Urinary bladder (tissue), 4 donors: ENCODE data around the gene SPEN. TPM values are rescaled to one million over a fixed set of nuclear protein-coding genes. Genes with fewer than 3 reads are reported as not detected.
"Not testable (repeated sequence)": the region's sequence is repeated elsewhere in the genome, so short reads cannot be mapped to it uniquely, and the experiment has no call there.

Experiments used
- DNase-seq: peaks from one replicate; pipeline ENCODE4 v3.0.0-alpha.2; 2015; ENCODE audit errors: extremely low spot score
- H3K27ac ChIP-seq: one replicate; pipeline ENCODE4 v1.5.1; 2013; ENCODE audit warnings: low read depth, mild to moderate bottlenecking, moderate library complexity
- H3K36me3 ChIP-seq: one replicate; pipeline ENCODE4 v1.6.1; 2013; ENCODE audit warnings: mild to moderate bottlenecking, moderate library complexity; ENCODE audit not compliant: insufficient read depth
- H3K4me1 ChIP-seq: one replicate; pipeline ENCODE4 v1.6.1; 2013; ENCODE audit warnings: mild to moderate bottlenecking, moderate library complexity; ENCODE audit not compliant: insufficient read depth
- H3K4me3 ChIP-seq: one replicate; pipeline ENCODE4 v1.5.1; 2013; ENCODE audit warnings: low read depth, low read length
- WGBS: extraction: QIAGEN DNeasy Blood & Tissue Kit; methylation state at CpG from one replicate; pipeline ENCODE4 v1.1.7; 2013; 5-methylcytosine and 5-hydroxymethylcytosine counted together
- polyA plus RNA-seq: library from polyadenylated mRNA; stranded (reverse); fragments of 200-250 nt; gene quantifications from one replicate; pipeline ENCODE4 v1.2.3, GENCODE V29; 2013
- total RNA-seq: library from RNA; depleted of rRNA; stranded (reverse); fragments of >200 nt; gene quantifications from one replicate; pipeline ENCODE4 v1.2.3, GENCODE V29; 2014
- donor health status: healthy with polysubstance abuse.
- donor health status: healthy.

The SPEN gene
- total and polyA plus RNA-seq, 2 donors, result 31.8 to 47.6 TPM

DNA sequence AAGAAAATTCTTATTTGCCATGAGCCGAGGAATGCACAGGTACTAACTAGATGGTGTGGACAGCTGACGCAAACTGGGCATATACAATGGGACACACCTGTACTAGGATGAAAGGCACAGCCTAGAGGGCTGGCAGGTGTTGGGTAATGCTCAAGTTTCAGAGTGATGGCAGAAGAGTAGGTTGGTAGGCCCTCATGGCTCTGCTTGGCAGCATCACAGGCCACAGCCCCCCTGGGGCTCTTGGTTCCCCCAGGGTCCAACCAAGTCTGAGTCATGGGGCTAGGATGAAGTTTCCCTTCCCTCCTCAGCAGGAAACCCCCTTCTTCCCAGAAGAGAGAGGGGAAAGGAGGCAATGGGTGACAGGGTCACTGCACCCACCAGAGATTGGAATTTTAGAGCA is 35.2 kb downstream of the SPEN start:
- Histone ChIP-seq H3K4me1 (no peaks in the 10 kb centered on the region), H3K36me3 (peaks cover 2% of the 10 kb centered on the region), H3K27ac (no peak overlapping the region), H3K4me3 (no peak overlapping the region)
- 97% methylated on average over 2 of the region's 2 CpGs for WGBS
- no peak for DNase-seq

DNA sequence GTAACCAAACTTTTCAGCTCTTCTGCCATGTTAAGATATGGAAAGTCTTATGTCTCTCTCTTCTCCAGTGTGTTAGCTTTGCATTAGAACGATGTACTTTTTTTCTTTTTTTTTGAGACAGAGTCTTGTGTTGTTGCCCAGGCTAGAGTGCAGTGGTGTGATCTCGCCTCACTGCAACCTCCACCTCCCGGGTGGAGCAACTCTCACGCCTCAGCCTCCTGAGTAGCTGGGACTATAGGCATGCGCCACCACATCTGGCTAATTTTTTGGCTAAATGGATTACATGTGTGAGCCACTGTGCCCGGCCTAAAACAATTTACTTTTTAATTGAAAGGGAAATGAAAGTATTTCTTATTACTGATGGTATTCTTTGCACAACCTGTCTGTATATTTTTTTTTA is 35.8 kb downstream of the SPEN start:
- H3K27ac ChIP-seq, result no peak overlapping the region
- 80% methylated on average over 6 of the region's 6 CpGs for WGBS

DNA sequence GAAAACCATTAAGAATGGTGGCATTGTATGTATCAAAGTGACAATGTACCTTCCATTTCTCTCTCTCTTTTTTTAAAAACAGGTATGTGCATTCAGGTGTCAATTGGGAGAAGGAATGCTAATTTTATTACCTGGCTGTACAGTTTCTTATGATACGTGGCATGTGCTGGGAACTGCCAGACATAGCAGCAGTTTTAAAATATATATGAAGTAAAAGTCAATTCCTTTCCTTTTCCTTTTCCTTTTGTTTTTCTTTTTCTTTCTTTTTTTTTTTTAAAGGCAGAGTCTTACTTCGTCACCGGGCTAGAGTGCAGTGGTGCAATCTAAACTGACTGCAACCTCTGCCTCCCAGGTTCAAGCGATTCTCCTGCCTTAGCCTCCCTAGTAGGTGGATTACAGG is 37.0 kb downstream of the SPEN start:
- DNase-seq, result no peak
- 83% methylated on average over 4 of the region's 4 CpGs for WGBS
- Histone ChIP-seq H3K4me1 (no peaks in the 10 kb centered on the region), H3K36me3 (peaks cover 2% of the 10 kb centered on the region), H3K27ac (no peak overlapping the region), H3K4me3 (no peak overlapping the region)

More for the DNA sequence above, 35.8 kb downstream of the SPEN start:
- H3K4me3 ChIP-seq, result no peak overlapping the region
- H3K36me3 ChIP-seq, result peaks cover 2% of the 10 kb centered on the region
- no peak for DNase-seq
- H3K4me1 ChIP-seq, result no peaks in the 10 kb centered on the region

DNA sequence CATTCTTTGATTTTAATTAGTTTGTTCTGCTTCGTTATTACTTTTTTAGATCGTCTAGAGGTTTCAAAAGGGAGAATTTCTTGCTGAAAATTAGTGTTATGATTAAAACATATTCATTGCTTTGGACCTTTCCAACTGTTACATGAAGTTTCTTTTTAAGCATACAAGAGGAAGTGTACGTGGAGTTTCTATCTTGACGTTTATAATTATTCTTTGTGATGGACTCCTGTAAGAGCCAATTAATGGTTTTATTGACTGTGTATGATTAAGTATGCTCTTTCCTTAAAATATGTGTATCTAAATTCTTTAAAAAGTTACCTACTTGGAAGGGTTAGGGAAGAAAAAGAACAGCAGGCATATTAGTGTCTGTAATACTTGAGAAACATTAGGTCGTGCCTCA is 37.8 kb downstream of the SPEN start:
- H3K4me3 ChIP-seq, result no peak overlapping the region
- WGBS, result 38% methylated on average over 5 of the region's 5 CpGs
- DNase-seq, result no peak
- H3K4me1 ChIP-seq, result no peaks in the 10 kb centered on the region
- H3K36me3 ChIP-seq, result peaks cover 2% of the 10 kb centered on the region
- H3K27ac ChIP-seq, result peak overlapping the region; percentile 80

DNA sequence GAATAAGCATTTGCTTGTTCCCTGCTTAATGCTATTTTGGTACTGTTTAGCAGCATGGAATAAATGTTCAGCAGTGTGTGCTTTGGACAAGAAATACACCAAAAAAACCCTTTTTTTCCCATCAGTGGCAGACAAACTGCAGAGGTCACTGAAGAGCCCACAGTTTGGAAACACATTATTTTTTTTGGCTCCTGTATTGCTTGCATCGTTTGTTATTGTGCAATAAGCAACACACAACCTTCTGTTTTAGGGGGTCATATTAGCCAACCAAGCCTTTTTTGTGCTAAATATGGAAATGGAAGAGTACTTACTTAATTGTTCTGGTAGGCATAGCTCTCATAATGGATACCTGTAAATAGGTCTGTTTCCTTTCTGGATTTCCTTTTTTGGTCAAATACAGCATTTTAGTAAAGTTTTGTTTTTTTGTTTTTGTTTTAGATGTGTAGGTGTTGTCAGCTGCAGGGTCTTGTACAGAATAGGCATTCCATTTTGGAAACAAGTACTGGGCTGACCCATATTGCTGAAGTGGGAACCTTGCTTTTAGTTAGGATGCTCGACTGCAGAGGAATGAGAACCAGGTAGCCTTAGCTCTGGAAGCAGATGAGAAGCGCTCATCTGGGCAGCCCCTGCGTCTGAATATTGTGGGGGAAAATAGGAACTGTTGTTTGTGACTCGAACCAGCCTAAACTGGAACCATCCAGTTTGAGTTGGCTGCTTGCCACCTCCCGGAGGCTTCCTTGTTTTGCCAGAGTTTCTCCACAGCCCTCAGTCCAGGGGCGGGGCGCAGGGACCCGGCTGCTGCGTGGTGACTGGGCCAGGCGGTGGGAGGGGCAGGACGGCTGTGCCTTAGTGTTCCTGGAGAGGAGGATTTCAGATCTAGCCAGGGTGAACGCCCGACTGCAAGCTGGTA is 38.4 kb downstream of the SPEN start:
- Histone ChIP-seq H3K4me1 (no peaks in the 10 kb centered on the region), H3K27ac (peak overlapping the region; percentile 80), H3K4me3 (peak overlapping the region; percentile 21), H3K36me3 (peaks cover 2% of the 10 kb centered on the region)
- peak; percentile 94 for DNase-seq
- WGBS, result 2% methylated on average over 14 of the region's 14 CpGs

DNA sequence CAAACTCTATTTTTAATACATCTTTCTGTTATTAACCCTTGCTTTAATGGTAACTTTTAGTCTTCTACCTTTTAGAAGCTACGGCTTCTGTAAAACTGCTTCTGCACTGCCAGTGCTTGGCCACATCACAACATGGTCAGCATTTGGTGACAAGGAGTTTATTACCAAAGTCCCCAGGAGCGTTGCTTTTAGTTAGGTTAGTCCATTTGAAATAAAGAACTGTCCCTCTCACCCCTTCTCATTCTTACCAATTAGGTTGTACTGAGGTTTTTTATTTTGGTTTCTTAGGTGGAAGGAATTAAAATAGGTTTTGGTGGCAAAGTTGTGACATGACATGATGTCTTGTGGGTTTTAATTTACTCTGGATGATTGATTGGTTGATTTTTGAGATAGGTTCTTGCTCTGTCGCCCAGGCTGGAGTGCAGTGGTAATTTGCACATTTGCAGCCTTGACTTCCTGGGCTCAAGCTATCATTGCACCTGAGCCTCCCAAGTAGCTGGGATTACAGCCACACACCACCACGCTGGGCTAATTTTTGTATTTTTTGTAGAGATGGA is 39.2 kb downstream of the SPEN start:
- no peak for DNase-seq
- Histone ChIP-seq H3K4me1 (no peaks in the 10 kb centered on the region), H3K36me3 (peaks cover 2% of the 10 kb centered on the region), H3K27ac (peak overlapping the region; percentile 40), H3K4me3 (no peak overlapping the region)
- WGBS, result 25% methylated on average over 4 of the region's 4 CpGs

DNA sequence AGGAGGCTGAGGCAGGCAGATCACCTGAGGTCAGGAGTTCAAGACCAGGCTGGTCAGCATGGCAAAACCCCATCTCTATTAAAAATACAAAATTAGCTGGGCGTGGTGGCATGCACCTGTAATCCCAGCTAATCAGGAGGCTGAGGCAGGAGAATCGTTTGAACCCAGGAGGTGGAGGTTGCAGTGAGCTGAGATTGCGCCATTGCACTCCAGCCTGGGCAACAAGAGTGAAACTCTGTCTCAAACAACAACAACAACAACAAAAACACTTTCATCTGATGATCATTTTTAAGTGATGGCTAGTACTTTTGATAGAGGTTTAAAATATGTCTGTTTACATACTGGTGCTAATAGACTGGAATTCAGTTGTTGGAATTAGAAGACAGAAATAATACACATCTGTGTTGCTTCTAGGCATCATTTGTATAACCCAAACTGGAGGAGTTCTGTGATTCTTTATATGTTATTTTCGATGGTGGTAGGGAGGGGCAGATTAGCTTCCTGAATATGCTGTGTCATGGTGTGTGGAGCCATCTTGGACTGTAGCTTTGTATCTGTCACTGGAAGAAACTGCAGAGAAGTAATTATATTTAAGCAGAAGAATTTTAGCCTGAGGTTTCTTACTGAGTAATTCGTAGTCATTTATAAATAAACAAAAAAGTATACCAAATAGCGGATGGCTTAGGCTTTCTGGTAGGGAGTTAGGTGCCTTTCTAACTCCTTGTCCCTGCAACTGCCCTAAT is 45.5 kb downstream of the SPEN start:
- 58% methylated on average over 6 of the region's 6 CpGs for WGBS
- not testable (repeated sequence) for DNase-seq, H3K4me1 ChIP-seq, H3K36me3 ChIP-seq, H3K4me3 ChIP-seq, H3K27ac ChIP-seq

DNA sequence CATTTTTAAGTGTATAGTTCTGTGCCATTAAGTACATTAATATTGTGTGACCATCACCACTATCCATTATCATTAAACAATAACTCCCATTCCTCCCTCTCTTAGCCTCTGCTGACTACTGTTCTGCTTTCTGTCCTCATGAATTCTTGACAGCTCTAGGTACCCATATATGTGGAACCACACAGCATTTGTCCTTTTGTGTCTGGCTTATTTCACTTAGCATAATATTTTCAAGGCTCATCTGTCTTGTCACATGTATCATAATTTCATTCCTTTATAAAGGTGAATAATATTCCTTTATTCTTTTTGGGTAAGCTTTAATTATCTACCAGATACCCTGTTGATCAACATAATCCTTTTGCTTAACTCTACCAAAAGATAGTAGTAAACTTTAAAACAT is 47.7 kb downstream of the SPEN start:
- DNase-seq, result no peak
- H3K27ac ChIP-seq, result no peak overlapping the region

DNA sequence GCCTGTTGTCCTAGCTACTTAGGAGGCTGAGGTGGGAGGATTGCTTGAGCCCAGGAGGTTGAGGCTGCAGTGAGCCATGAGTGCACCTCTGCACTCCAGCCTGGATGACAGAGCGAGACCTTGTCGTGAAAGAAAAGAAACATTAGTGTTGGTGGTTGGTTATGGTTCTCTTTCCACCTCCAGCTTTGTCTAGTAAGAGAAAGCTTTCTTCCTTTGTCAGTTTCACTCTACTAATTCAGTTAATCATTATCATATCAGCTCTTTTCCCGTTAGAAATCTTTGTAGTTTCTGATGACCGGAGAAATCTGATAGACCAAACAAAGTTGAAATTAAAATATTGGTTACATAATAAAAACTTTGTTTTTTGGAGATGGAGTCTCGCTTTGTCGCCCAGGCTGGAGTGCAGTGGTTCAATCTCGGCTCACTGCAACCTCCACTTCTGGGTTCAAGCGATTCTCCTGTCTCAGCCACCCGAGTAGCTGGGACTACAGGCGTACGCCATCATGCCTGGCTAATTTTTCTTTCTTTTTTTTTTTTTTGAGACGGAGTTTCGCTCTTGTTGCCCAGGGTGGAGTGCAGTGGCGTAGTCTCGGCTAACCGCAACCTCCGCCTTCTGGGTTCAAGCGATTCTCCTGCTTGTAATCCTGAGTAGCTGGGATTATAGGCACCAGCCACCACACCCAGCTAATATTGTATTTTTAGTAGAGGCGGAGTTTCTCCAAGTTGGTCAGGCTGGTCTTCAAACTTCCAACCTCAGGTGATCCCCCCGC is 49.5 kb downstream of the SPEN start:
- H3K4me1 ChIP-seq, H3K36me3 ChIP-seq, H3K4me3 ChIP-seq, DNase-seq, H3K27ac ChIP-seq: not testable (repeated sequence)
- 96% methylated on average over 20 of the region's 20 CpGs for WGBS

More for the DNA sequence above, 47.7 kb downstream of the SPEN start:
- Histone ChIP-seq H3K4me3 (no peak overlapping the region), H3K4me1 (no peaks in the 10 kb centered on the region), H3K36me3 (no peaks in the 10 kb centered on the region)

DNA sequence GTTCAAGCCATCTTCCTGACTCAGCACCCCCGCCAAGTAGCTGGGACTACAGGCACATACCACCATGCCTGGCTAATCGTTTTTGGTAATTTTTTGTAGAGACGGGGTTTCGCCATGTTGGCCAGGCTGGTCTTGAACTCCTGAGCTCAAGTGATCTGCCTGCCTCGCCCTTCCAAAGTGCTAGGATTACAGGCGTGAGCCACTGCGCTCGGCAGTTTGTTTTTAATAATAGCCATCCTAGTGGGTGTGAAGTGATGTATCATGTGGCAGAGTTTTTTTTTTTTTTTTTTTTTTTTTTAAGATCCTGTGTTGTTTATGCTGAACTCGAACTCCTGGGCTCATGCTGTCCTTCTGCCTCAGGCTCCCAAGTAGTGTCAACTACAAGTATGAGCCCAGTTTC is 51.8 kb downstream of the SPEN start:
- DNase-seq, result no peak
- Histone ChIP-seq H3K27ac (no peak overlapping the region), H3K36me3 (no peaks in the 10 kb centered on the region), H3K4me3 (no peak overlapping the region), H3K4me1 (no peaks in the 10 kb centered on the region)
- WGBS, result 92% methylated on average over 9 of the region's 9 CpGs

DNA sequence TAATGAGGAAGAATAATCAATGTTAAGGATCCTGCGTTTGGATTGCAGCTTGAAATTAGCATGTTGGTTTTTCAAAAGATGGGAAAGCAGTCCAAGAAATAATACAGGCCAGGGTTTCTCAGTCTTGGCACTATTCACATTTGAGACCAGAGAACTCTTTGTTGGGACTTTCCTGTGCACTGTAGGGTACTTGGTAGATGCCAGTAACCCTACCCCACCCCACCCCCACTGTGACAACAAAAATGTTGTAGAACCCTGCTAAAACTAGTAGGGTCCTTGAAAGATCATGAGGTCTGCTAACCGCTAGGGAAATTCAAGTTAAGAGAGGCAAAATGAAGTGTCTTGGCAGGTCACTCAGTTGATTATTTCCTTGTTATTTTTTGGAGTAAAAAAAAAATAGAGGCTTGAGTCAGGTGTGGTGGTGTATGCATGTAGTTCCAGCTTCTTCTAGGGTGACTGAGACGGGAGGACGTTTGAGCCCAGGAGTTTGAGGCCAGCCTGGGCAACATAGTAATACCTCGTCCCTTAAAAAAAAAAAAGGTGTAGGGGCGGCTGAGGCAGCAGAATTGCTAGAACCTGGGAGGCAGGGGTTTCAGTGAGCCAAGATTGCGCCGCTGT is 53.3 kb downstream of the SPEN start:
- no peak overlapping the region for H3K4me3 ChIP-seq
- DNase-seq, result no peak
- H3K4me1 ChIP-seq, result no peaks in the 10 kb centered on the region
- H3K36me3 ChIP-seq, result no peaks in the 10 kb centered on the region
- WGBS, result 85% methylated on average over 8 of the region's 8 CpGs
- H3K27ac ChIP-seq, result no peak overlapping the region

DNA sequence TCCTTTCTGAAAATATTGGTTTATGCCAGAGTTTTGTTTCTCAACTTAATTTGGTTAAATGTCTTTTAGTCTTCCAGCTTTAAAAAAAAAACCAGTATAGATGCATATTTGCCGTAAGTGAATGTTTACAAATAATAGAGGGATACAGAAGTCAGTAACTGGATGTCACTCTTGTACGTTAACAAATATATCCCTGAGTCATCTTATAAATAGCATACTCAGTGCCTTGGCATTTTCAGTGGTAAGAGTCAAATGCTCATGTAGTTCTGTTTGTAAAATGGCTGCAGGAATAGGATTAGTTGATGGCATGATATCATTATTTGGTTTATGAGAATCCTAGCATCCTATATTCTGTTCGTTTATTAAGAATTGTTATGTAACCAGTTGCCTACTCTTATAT is 55.4 kb downstream of the SPEN start:
- H3K27ac ChIP-seq, result no peak overlapping the region
- no peak overlapping the region for H3K4me3 ChIP-seq
- WGBS, result 60% methylated on average over 3 of the region's 3 CpGs
- DNase-seq, result no peak
- H3K4me1 ChIP-seq, result no peaks in the 10 kb centered on the region
- H3K36me3 ChIP-seq, result no peaks in the 10 kb centered on the region

DNA sequence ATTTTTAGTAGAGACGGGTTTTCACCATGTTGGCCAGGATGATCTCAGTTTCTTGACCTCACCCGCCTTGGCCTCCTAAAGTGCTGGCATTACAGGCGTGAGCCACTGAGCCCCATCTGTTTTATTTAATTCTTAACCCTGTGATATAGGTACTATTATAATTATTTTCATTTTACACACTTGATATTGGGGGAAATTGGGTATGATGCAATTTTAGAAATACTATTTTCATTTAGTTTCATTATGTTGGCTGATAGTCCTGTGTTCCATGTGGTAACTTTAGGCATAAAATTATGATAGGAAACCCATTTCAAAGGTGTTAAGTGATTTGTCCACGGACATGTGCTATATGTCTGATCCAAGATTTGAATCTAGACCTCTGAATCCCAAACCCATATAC is 61.1 kb downstream of the SPEN start:
- H3K4me1 ChIP-seq, result no peaks in the 10 kb centered on the region
- no peak for DNase-seq
- H3K36me3 ChIP-seq, result peaks cover 7% of the 10 kb centered on the region
- no peak overlapping the region for H3K27ac ChIP-seq
- no peak overlapping the region for H3K4me3 ChIP-seq
- WGBS, result 95% methylated on average over 4 of the region's 4 CpGs
